ENCODE results near the gene DEUP1. TPM values are rescaled to one million over a fixed set of nuclear protein-coding genes. Genes with fewer than 3 reads are reported as not detected.

DEUP1 gene, protein sequence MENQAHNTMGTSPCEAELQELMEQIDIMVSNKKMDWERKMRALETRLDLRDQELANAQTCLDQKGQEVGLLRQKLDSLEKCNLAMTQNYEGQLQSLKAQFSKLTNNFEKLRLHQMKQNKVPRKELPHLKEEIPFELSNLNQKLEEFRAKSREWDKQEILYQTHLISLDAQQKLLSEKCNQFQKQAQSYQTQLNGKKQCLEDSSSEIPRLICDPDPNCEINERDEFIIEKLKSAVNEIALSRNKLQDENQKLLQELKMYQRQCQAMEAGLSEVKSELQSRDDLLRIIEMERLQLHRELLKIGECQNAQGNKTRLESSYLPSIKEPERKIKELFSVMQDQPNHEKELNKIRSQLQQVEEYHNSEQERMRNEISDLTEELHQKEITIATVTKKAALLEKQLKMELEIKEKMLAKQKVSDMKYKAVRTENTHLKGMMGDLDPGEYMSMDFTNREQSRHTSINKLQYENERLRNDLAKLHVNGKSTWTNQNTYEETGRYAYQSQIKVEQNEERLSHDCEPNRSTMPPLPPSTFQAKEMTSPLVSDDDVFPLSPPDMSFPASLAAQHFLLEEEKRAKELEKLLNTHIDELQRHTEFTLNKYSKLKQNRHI
- not detected in 2 replicates for total RNA-seq

GRCh38 chr11:93330446-93330984 is at the start of gene DEUP1:
DEUP1 (plus strand) TSS chr11:93330742; CDS start chr11:93332260, 1,518 bp downstream.

Other genes starting within 250 kb of the DEUP1 start
- 5.8 and 22.3 TPM in 2 replicates for gene SLC36A4, start 132.8 kb upstream of the DEUP1 start, total RNA-seq
- gene SMCO4, start 212.6 kb downstream of the DEUP1 start, total RNA-seq = 2.9 and 7.1 TPM in 2 replicates

Data from smooth muscle cell of trachea (primary cell).